Endothelial cell of umbilical vein (primary cell): ENCODE measurements around the gene SPACA7.

ENCODE experiments used
- EZH2 ChIP-seq: IDR thresholded peaks from 2 replicates; pipeline ENCODE4 v1.6.1; 2012; ENCODE audit warnings: borderline replicate concordance, low read depth, mild to moderate bottlenecking, moderate library complexity, low read length, inconsistent platforms; ENCODE audit not compliant: severe bottlenecking
- JUN ChIP-seq: IDR thresholded peaks from 2 replicates; pipeline ENCODE4 v1.6.1; 2011; ENCODE audit warnings: borderline replicate concordance, low read depth; ENCODE audit not compliant: insufficient read length, insufficient read depth
- MYC ChIP-seq: IDR thresholded peaks from one replicate; pipeline ENCODE4 v1.6.1; 2011; ENCODE audit warnings: mild to moderate bottlenecking, low read depth, low read length
- POLR2A ChIP-seq: IDR thresholded peaks from 2 replicates; pipeline ENCODE4 v1.6.1; 2012; ENCODE audit warnings: low read depth, mild to moderate bottlenecking, control low read depth, low read length
- POLR2AphosphoS5 ChIP-seq: IDR thresholded peaks from 2 replicates; pipeline ENCODE4 v1.6.1; 2012; ENCODE audit warnings: low read depth, mild to moderate bottlenecking, control low read depth, low read length, moderate library complexity; ENCODE audit not compliant: insufficient read depth
- TF ChIP-seq, protein P1 (sequence below), 2 donors: IDR thresholded peaks; 1 replicate in 1 of 2; 2 replicates in 1 of 2; pipeline ENCODE4 v1.5.1; 2011; ENCODE audit warnings: low read length in 2 of 2, mild to moderate bottlenecking in 2 of 2, moderate library complexity in 2 of 2, control low read depth in 1 of 2, inconsistent platforms in 1 of 2, low read depth in 1 of 2; ENCODE audit not compliant: insufficient read depth in 1 of 2; ENCODE audit errors: extremely low read depth in 1 of 2

GRCh38 chr13:112416647-112417046, 40.5 kb downstream of the SPACA7 start:
- TF ChIP-seq, protein P1, sequence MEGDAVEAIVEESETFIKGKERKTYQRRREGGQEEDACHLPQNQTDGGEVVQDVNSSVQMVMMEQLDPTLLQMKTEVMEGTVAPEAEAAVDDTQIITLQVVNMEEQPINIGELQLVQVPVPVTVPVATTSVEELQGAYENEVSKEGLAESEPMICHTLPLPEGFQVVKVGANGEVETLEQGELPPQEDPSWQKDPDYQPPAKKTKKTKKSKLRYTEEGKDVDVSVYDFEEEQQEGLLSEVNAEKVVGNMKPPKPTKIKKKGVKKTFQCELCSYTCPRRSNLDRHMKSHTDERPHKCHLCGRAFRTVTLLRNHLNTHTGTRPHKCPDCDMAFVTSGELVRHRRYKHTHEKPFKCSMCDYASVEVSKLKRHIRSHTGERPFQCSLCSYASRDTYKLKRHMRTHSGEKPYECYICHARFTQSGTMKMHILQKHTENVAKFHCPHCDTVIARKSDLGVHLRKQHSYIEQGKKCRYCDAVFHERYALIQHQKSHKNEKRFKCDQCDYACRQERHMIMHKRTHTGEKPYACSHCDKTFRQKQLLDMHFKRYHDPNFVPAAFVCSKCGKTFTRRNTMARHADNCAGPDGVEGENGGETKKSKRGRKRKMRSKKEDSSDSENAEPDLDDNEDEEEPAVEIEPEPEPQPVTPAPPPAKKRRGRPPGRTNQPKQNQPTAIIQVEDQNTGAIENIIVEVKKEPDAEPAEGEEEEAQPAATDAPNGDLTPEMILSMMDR (IDR thresholded peaks at IDR 0.05; ENCODE audit: extremely low read depth in 1 of 2, insufficient read depth in 1 of 2, low read depth in 1 of 2, low read length in 2 of 2) = no peak
- TF ChIP-seq EZH2 = no peak
- no peak for TF ChIP-seq POLR2A
- TF ChIP-seq MYC = no peak
- TF ChIP-seq POLR2AphosphoS5 = no peak
- no peak for TF ChIP-seq JUN
